ENCODE data around the gene FOXL1.

The FOXL1 gene

GRCh38 chr16:86568677-86569623, 9.4 kb upstream of the FOXL1 start:
- DNase-seq: no peak

- no peak for DNase-seq
These were observed 8.5 kb upstream of the FOXL1 start for GRCh38 chr16:86569701-86570447.

- no peak for DNase-seq
These were observed 7.5 kb upstream of the FOXL1 start for GRCh38 chr16:86570558-86571529.

GRCh38 chr16:86571530-86571915, 6.8 kb upstream of the FOXL1 start:
- DNase-seq: no peak

- DNase-seq: no peak
These were observed 6.3 kb upstream of the FOXL1 start for GRCh38 chr16:86572041-86572521.

- no peak for DNase-seq
These were observed 5.7 kb upstream of the FOXL1 start for GRCh38 chr16:86572606-86573005.

- no peak for DNase-seq
These were observed 5.1 kb upstream of the FOXL1 start for GRCh38 chr16:86573215-86573614.

- DNase-seq: no peak
These were observed 4.5 kb upstream of the FOXL1 start for GRCh38 chr16:86573646-86574508.

- no peak for DNase-seq
These were observed 3.7 kb upstream of the FOXL1 start for GRCh38 chr16:86574646-86575045.

- DNase-seq: no peak
These were observed 3.2 kb upstream of the FOXL1 start for GRCh38 chr16:86575095-86575685.

- peak; percentile 76 for DNase-seq
These were observed 2.4 kb upstream of the FOXL1 start for GRCh38 chr16:86575754-86576557.

- no peak for DNase-seq
These were observed 1.6 kb upstream of the FOXL1 start for GRCh38 chr16:86576591-86577313.

- no peak for DNase-seq
These were observed 906 bp upstream of the FOXL1 start for GRCh38 chr16:86577314-86577971.

GRCh38 chr16:86578611-86579267, 390 bp downstream of the FOXL1 start:
- no peak for DNase-seq

GRCh38 chr16:86579268-86580062, 1.1 kb downstream of the FOXL1 start:
- DNase-seq: no peak

GRCh38 chr16:86580063-86580790, 1.9 kb downstream of the FOXL1 start:
- no peak for DNase-seq

- no peak for DNase-seq
These were observed 2.4 kb downstream of the FOXL1 start for GRCh38 chr16:86580791-86581170.
